HG03108 (cell line): ENCODE measurements around the gene GPALPP1.
"Not testable (repeated sequence)": the region's sequence is repeated elsewhere in the genome, so short reads cannot be mapped to it uniquely, and the experiment has no call there.

Source experiments
- ATAC-seq: cut with Tn5 transposase; IDR thresholded peaks from one replicate; pipeline ENCODE4 v1.9.1; 2021; ENCODE audit warnings: moderate library complexity; ENCODE audit not compliant: unreplicated experiment

GPALPP1 gene

DNA sequence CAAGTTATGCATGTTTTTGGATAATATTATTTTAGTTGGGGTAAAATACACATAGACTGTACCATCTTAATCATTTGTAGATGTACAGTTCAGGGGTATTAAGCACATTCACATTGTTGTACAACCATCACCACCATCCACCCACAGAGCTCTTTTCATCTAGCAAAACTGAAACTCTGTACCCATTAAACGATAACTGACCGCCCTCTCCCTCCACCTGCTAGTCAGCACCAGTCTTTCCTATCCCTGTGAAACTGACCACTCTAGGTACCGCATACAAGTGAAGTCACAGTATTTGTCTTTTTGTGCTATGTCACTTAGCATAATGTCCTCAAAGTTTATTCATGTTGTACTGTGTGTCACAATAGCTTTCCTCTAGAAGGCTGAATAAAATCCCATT, 70.7 kb downstream of the GPALPP1 start:
- ATAC-seq: no peak

DNA sequence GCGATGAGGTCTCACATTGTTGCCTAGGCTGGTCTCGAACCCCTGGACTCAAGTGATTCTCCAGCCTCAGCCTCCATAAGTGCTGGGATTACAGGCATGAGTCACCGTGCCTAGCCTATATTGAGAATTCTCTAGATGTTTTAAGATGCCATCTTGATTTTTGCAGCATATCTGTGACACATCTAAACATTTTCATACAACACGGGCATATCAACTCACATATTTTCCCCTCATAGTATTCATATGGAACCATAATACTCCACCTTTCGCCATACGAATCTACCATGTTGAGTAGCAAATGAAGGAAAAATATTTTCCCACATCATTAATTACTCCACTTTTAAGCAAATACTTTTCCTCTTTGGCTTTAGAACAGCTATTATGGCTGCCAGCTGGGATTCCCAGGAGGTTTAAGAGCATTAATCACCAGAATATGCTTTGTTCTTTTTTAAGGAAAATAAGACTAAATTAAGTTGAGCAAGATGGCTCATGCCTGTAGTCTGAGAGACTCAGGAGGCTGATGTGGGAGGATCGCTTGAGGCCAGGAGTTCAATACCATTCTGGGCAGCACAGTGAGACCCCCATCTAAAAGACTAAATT, 74.0 kb downstream of the GPALPP1 start:
- no peak for ATAC-seq

DNA sequence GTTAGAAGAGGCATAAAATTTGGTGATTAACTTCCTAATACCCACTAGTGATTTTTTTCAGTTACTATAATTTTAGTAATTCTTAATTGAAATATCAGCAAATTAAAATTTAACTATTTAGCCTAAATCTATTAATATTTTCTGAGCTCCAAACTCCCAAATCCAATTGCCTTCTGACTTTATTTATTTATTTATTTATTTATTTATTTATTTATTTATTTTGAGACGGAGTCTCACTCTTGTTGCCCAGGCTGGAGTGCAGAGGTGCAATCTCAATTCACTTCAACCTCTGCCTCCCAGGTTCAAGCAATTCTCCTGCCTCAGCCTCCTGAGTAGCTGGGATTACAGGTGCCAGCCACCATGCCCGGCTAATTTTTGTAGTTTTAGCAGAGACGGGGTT, 74.6 kb downstream of the GPALPP1 start:
- not testable (repeated sequence) for ATAC-seq

DNA sequence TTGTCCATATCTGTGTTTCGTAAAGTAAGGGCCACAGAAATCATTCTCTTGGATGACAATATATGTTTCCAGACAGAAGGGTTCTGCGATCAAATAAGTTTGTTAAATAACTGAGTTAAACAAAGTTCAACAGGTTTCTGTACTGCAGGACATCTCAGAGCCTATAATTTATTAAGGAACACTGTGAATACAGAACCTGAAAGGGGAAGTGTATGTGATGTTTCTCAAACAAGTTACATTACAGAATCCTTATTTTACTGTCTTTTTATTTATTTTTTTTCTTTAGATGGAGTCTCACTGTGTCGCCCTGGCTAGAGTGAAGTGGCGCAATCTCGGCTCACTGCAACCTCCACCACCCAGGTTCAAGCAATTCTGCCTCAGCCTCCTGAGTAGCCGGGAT, 75.6 kb downstream of the GPALPP1 start:
- ATAC-seq: no peak

DNA sequence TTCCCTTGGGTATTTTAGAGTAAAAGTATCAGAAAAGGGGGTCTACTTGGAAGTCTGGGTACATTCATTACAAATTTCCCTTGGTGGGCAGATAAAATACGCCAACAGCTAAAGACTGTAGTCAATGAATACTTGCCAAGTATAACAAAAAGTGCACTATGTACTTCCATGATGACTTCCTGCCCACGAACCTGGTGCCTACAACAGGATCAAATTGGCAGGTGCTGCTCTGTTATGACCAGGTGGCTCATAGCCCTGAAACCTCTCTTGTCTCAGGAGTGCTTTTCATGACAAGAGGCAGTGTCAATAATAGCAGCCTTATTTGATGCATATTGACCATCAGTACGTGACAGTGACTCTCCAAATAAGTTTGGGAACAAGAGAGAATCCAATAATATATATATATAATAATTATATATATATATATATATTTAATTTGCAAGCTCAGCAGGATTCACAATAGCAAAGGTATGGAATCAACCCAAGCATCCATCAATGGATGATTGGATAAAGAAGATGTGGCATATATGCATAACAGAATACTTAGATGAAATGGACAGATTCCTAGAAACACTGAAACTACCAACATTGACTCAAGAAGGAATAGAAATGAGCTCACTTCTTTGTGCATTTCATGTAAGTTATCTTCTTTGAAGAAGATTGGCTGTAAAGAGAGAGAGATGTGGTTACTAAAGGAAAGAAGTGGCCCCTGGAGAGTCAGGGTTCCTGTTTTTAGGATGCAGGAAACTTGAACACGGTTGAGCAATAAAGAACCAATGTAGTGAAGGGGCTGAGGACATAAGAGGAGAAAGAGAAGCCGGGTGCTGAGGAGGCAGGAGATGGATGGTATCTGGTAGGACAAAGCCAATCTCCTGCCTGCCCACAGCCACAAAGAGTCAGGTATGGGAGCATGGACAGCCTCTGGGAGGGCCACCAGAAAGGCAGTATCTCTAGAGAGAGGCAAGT, 79.0 kb downstream of the GPALPP1 start:
- ATAC-seq: no peak

DNA sequence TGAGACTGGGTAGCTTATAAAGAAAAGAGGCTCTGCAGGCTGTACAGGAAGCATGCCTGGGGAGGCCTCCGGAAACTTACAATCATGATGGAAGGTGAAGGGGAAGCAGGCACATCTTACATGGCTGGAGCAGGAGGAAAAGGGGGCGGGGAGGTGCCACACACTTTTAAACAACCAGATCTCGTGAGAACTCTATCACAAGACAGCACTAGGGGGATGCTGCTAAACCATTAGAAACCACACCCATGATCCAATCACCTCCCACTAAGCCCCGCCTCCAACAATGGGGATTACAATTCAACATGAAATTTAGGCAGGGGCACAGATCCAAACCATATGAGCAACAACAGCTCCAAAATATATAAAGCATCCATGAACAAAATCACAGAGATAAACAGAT, 84.5 kb downstream of the GPALPP1 start:
- ATAC-seq: no peak

DNA sequence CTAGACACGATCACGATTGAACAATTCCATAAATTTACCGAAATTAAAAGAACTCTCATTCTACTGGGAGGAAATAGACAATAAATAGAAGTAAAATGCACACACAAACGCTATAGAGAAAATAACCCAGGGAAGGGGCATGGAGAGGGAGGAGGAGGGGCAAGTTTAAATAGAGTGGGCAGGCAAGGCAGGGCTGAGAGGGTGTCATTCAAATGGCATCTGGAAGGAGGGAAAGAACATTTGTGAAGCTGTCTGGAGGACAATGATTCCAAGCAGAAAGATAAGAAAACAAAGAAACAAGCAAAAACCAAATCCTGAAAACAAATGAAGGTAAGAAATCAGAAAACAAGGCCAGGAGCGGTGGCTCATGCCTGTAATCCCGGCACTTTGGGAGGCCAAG, 85.4 kb downstream of the GPALPP1 start:
- no peak for ATAC-seq

DNA sequence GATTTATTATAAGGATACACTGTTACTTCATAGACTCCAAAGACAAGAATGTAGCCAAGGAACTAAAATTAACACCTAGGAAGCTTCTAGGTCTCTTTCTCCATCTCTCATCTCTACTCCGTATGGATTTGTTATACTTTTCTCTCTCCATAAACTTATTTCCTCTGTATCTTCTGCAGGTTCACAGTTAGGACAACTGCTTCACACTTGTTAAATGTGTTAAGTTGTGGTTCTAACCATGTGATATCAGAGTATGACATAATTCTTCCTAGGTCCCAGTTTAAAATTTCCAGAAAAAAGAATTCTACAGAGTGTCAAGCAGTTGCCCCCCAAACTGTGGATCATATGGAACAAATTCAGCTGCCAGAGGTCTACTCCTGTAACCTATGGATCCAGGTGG, 88.7 kb downstream of the GPALPP1 start:
- ATAC-seq: no peak
